ENCODE results near the gene CMTM2. TPM values are rescaled to one million over a fixed set of nuclear protein-coding genes. Genes with fewer than 3 reads are reported as not detected.

CMTM2 gene
- total RNA-seq, 1 donor from 2014 or later, result 3.1 TPM

GRCh38 chr16:66596986-66597848 is 18.0 kb downstream of the CMTM2 start:
- no peak overlapping the region for H3K4me3 ChIP-seq
- no peaks in the 10 kb centered on the region for H3K9me3 ChIP-seq
- TF ChIP-seq CTCF (IDR thresholded peaks at IDR 0.05), result no peak
- H3K27ac ChIP-seq, result no peak overlapping the region
- no peaks in the 10 kb centered on the region for H3K27me3 ChIP-seq
- ATAC-seq (no peak), DNase-seq (no peak)
- H3K36me3 ChIP-seq, result no peaks in the 10 kb centered on the region
- intact Hi-C loops (cut with DNase I), result no loop called here
- no peaks in the 10 kb centered on the region for H3K4me1 ChIP-seq

- no peak for DNase-seq
- H3K36me3 ChIP-seq, result no peaks in the 10 kb centered on the region
- intact Hi-C loops (cut with DNase I), result no loop called here
- no peaks in the 10 kb centered on the region for H3K9me3 ChIP-seq
- no peaks in the 10 kb centered on the region for H3K27me3 ChIP-seq
- no peak for ATAC-seq
- H3K27ac ChIP-seq, result no peak overlapping the region
- no peaks in the 10 kb centered on the region for H3K4me1 ChIP-seq
- H3K4me3 ChIP-seq, result no peak overlapping the region
- no peak for TF ChIP-seq CTCF (IDR thresholded peaks at IDR 0.05)
Measured at GRCh38 chr16:66598111-66598510, 18.8 kb downstream of the CMTM2 start.

GRCh38 chr16:66599726-66600125 is 20.5 kb downstream of the CMTM2 start:
- Histone ChIP-seq H3K4me3 (no peak overlapping the region), H3K27ac (no peak overlapping the region), H3K27me3 (no peaks in the 10 kb centered on the region), H3K4me1 (no peaks in the 10 kb centered on the region), H3K36me3 (no peaks in the 10 kb centered on the region), H3K9me3 (no peaks in the 10 kb centered on the region)
- no peak for DNase-seq
- TF ChIP-seq CTCF (IDR thresholded peaks at IDR 0.05), result no peak
- ATAC-seq, result no peak
- intact Hi-C loops (cut with DNase I), result no loop called here

- Histone ChIP-seq H3K9me3 (no peaks in the 10 kb centered on the region), H3K4me1 (no peaks in the 10 kb centered on the region), H3K27ac (no peak overlapping the region), H3K36me3 (no peaks in the 10 kb centered on the region), H3K4me3 (no peak overlapping the region), H3K27me3 (no peaks in the 10 kb centered on the region)
- no peak for TF ChIP-seq CTCF (IDR thresholded peaks at IDR 0.05)
- no peak for ATAC-seq
- DNase-seq, result no peak
- intact Hi-C loops (cut with DNase I), result no loop called here
Measured at GRCh38 chr16:66600477-66600876, 21.2 kb downstream of the CMTM2 start.

GRCh38 chr16:66601471-66601870 is 22.2 kb downstream of the CMTM2 start:
- ATAC-seq (no peak), DNase-seq (no peak)
- Histone ChIP-seq H3K4me3 (no peak overlapping the region), H3K27me3 (no peaks in the 10 kb centered on the region), H3K36me3 (no peaks in the 10 kb centered on the region), H3K27ac (no peak overlapping the region), H3K9me3 (no peaks in the 10 kb centered on the region), H3K4me1 (peaks cover 6% of the 10 kb centered on the region)
- TF ChIP-seq CTCF (IDR thresholded peaks at IDR 0.05), result no peak
- intact Hi-C loops (cut with DNase I), result no loop called here
